ENCODE data around the gene TNFRSF18. TPM values are rescaled to one million over a fixed set of nuclear protein-coding genes. Genes with fewer than 3 reads are reported as not detected.

TNFRSF18 gene
- polyA plus RNA-seq, 2 donors, result 1.9 to 4.3 TPM

GRCh38 chr1:1246577-1247340, 40.4 kb upstream of the TNFRSF18 start, which contains the start of gene C1QTNF12:
Gene C1QTNF12 (minus strand): TSS chr1:1246722. CDS start chr1:1246690, 32 bp downstream.
- WGBS, 2 donors, result 4 to 5% methylated on average over 39 to 74 of the region's 74 CpGs
- Histone ChIP-seq H3K4me1 (ENCODE audit: control insufficient read depth in 2 of 2, insufficient read depth in 2 of 2, low read length in 1 of 2) (peaks cover 2 to 5% of the 10 kb centered on the region in 2 donors), H3K27ac (ENCODE audit: low read depth in 2 of 2, low read length in 1 of 2) (no peak within 1 kb of the TSS), H3K27me3 (ENCODE audit: control insufficient read depth in 1 of 2, insufficient read depth in 2 of 2, low read length in 2 of 2) (peaks cover 0 to 6% of the 10 kb centered on the region in 2 donors), H3K9me3 (ENCODE audit: control insufficient read depth in 2 of 2, insufficient read depth in 1 of 2, low read depth in 1 of 2, low read length in 1 of 2) (no peaks in the 10 kb centered on the region), H3K4me3 (ENCODE audit: low read depth in 1 of 2, low read length in 2 of 2) (no peak within 1 kb of the TSS), H3K36me3 (ENCODE audit: control insufficient read depth in 2 of 2, insufficient read depth in 2 of 2, low read length in 1 of 2) (no peaks in the 10 kb centered on the region)

GRCh38 chr1:1245817-1246576, 39.6 kb upstream of the TNFRSF18 start:
- peaks cover 0 to 6% of the 10 kb centered on the region in 2 donors for H3K27me3 ChIP-seq (ENCODE audit: control insufficient read depth in 1 of 2, insufficient read depth in 2 of 2, low read length in 2 of 2)
- H3K27ac ChIP-seq (ENCODE audit: low read depth in 2 of 2, low read length in 1 of 2), result no peak overlapping the region
- 35 to 42% methylated on average over 30 to 45 of the region's 45 CpGs for WGBS, 2 donors
- H3K4me1 ChIP-seq (ENCODE audit: control insufficient read depth in 2 of 2, insufficient read depth in 2 of 2, low read length in 1 of 2), result peaks cover 2 to 6% of the 10 kb centered on the region in 2 donors
- no peak overlapping the region for H3K4me3 ChIP-seq (ENCODE audit: low read depth in 1 of 2, low read length in 2 of 2)
- no peaks in the 10 kb centered on the region for H3K36me3 ChIP-seq (ENCODE audit: control insufficient read depth in 2 of 2, insufficient read depth in 2 of 2, low read length in 1 of 2)
- peaks cover 0 to 3% of the 10 kb centered on the region in 2 donors for H3K9me3 ChIP-seq (ENCODE audit: control insufficient read depth in 2 of 2, insufficient read depth in 1 of 2, low read depth in 1 of 2, low read length in 1 of 2)

GRCh38 chr1:1245178-1245816, 38.9 kb upstream of the TNFRSF18 start:
- H3K27ac ChIP-seq (ENCODE audit: low read depth in 2 of 2, low read length in 1 of 2), result no peak overlapping the region
- WGBS, 2 donors, result 64 to 78% methylated on average over 21 to 22 of the region's 23 CpGs
- no peak overlapping the region for H3K4me3 ChIP-seq (ENCODE audit: low read depth in 1 of 2, low read length in 2 of 2)
- H3K27me3 ChIP-seq (ENCODE audit: control insufficient read depth in 1 of 2, insufficient read depth in 2 of 2, low read length in 2 of 2), result peaks cover 0 to 6% of the 10 kb centered on the region in 2 donors
- peaks cover 4 to 5% of the 10 kb centered on the region in 2 donors for H3K4me1 ChIP-seq (ENCODE audit: control insufficient read depth in 2 of 2, insufficient read depth in 2 of 2, low read length in 1 of 2)
- no peaks in the 10 kb centered on the region for H3K36me3 ChIP-seq (ENCODE audit: control insufficient read depth in 2 of 2, insufficient read depth in 2 of 2, low read length in 1 of 2)
- peaks cover 0 to 3% of the 10 kb centered on the region in 2 donors for H3K9me3 ChIP-seq (ENCODE audit: control insufficient read depth in 2 of 2, insufficient read depth in 1 of 2, low read depth in 1 of 2, low read length in 1 of 2)

- H3K36me3 ChIP-seq (ENCODE audit: control insufficient read depth in 2 of 2, insufficient read depth in 2 of 2, low read length in 1 of 2), result no peaks in the 10 kb centered on the region
- no peak overlapping the region for H3K4me3 ChIP-seq (ENCODE audit: low read depth in 1 of 2, low read length in 2 of 2)
- H3K4me1 ChIP-seq (ENCODE audit: control insufficient read depth in 2 of 2, insufficient read depth in 2 of 2, low read length in 1 of 2), result peaks cover 4 to 11% of the 10 kb centered on the region in 2 donors
- peaks cover 0 to 3% of the 10 kb centered on the region in 2 donors for H3K9me3 ChIP-seq (ENCODE audit: control insufficient read depth in 2 of 2, insufficient read depth in 1 of 2, low read depth in 1 of 2, low read length in 1 of 2)
- H3K27me3 ChIP-seq (ENCODE audit: control insufficient read depth in 1 of 2, insufficient read depth in 2 of 2, low read length in 2 of 2), result peaks cover 0 to 11% of the 10 kb centered on the region in 2 donors
- H3K27ac ChIP-seq (ENCODE audit: low read depth in 2 of 2, low read length in 1 of 2), result no peak overlapping the region
- 68 to 69% methylated on average over 25 to 30 of the region's 30 CpGs for WGBS, 2 donors
These were observed 37.9 kb upstream of the TNFRSF18 start for GRCh38 chr1:1244192-1244811.

GRCh38 chr1:1243807-1244191, 37.4 kb upstream of the TNFRSF18 start:
- Histone ChIP-seq H3K9me3 (ENCODE audit: control insufficient read depth in 2 of 2, insufficient read depth in 1 of 2, low read depth in 1 of 2, low read length in 1 of 2) (peaks cover 0 to 5% of the 10 kb centered on the region in 2 donors), H3K4me1 (ENCODE audit: control insufficient read depth in 2 of 2, insufficient read depth in 2 of 2, low read length in 1 of 2) (peaks cover 4 to 12% of the 10 kb centered on the region in 2 donors), H3K27ac (ENCODE audit: low read depth in 2 of 2, low read length in 1 of 2) (no peak overlapping the region), H3K36me3 (ENCODE audit: control insufficient read depth in 2 of 2, insufficient read depth in 2 of 2, low read length in 1 of 2) (no peaks in the 10 kb centered on the region), H3K4me3 (ENCODE audit: low read depth in 1 of 2, low read length in 2 of 2) (no peak overlapping the region), H3K27me3 (ENCODE audit: control insufficient read depth in 1 of 2, insufficient read depth in 2 of 2, low read length in 2 of 2) (peaks cover 0 to 11% of the 10 kb centered on the region in 2 donors)
- 60 to 63% methylated on average over 23 of the region's 23 CpGs for WGBS, 2 donors

GRCh38 chr1:1243266-1243660, 36.9 kb upstream of the TNFRSF18 start:
- Histone ChIP-seq H3K36me3 (ENCODE audit: control insufficient read depth in 2 of 2, insufficient read depth in 2 of 2, low read length in 1 of 2) (no peaks in the 10 kb centered on the region), H3K27ac (ENCODE audit: low read depth in 2 of 2, low read length in 1 of 2) (no peak overlapping the region), H3K9me3 (ENCODE audit: control insufficient read depth in 2 of 2, insufficient read depth in 1 of 2, low read depth in 1 of 2, low read length in 1 of 2) (peaks cover 0 to 5% of the 10 kb centered on the region in 2 donors), H3K27me3 (ENCODE audit: control insufficient read depth in 1 of 2, insufficient read depth in 2 of 2, low read length in 2 of 2) (peaks cover 0 to 11% of the 10 kb centered on the region in 2 donors), H3K4me1 (ENCODE audit: control insufficient read depth in 2 of 2, insufficient read depth in 2 of 2, low read length in 1 of 2) (peaks cover 4 to 15% of the 10 kb centered on the region in 2 donors), H3K4me3 (ENCODE audit: low read depth in 1 of 2, low read length in 2 of 2) (no peak overlapping the region)
- 87 to 92% methylated on average over 22 to 23 of the region's 23 CpGs for WGBS, 2 donors

- peaks cover 0 to 5% of the 10 kb centered on the region in 2 donors for H3K9me3 ChIP-seq (ENCODE audit: control insufficient read depth in 2 of 2, insufficient read depth in 1 of 2, low read depth in 1 of 2, low read length in 1 of 2)
- H3K4me1 ChIP-seq (ENCODE audit: control insufficient read depth in 2 of 2, insufficient read depth in 2 of 2, low read length in 1 of 2), result peaks cover 4 to 21% of the 10 kb centered on the region in 2 donors
- no peak overlapping the region for H3K27ac ChIP-seq (ENCODE audit: low read depth in 2 of 2, low read length in 1 of 2)
- H3K36me3 ChIP-seq (ENCODE audit: control insufficient read depth in 2 of 2, insufficient read depth in 2 of 2, low read length in 1 of 2), result no peaks in the 10 kb centered on the region
- peaks cover 0 to 11% of the 10 kb centered on the region in 2 donors for H3K27me3 ChIP-seq (ENCODE audit: control insufficient read depth in 1 of 2, insufficient read depth in 2 of 2, low read length in 2 of 2)
- H3K4me3 ChIP-seq (ENCODE audit: low read depth in 1 of 2, low read length in 2 of 2), result no peak overlapping the region
- WGBS, 2 donors, result 84 to 87% methylated on average over 40 to 41 of the region's 41 CpGs
These were observed 36.3 kb upstream of the TNFRSF18 start for GRCh38 chr1:1242461-1243265.

- WGBS, 2 donors, result 71 to 77% methylated on average over 26 of the region's 26 CpGs
- Histone ChIP-seq H3K27ac (ENCODE audit: low read depth in 2 of 2, low read length in 1 of 2) (no peak overlapping the region), H3K9me3 (ENCODE audit: control insufficient read depth in 2 of 2, insufficient read depth in 1 of 2, low read depth in 1 of 2, low read length in 1 of 2) (peaks cover 0 to 5% of the 10 kb centered on the region in 2 donors), H3K4me1 (ENCODE audit: control insufficient read depth in 2 of 2, insufficient read depth in 2 of 2, low read length in 1 of 2) (peaks cover 2 to 26% of the 10 kb centered on the region in 2 donors), H3K27me3 (ENCODE audit: control insufficient read depth in 1 of 2, insufficient read depth in 2 of 2, low read length in 2 of 2) (peaks cover 0 to 11% of the 10 kb centered on the region in 2 donors), H3K36me3 (ENCODE audit: control insufficient read depth in 2 of 2, insufficient read depth in 2 of 2, low read length in 1 of 2) (no peaks in the 10 kb centered on the region), H3K4me3 (ENCODE audit: low read depth in 1 of 2, low read length in 2 of 2) (no peak overlapping the region)
These were observed 35.3 kb upstream of the TNFRSF18 start for GRCh38 chr1:1241588-1242219.

All from esophagus (tissue), 2 donors.